GM18520 (cell line): ENCODE measurements around the gene IDUA.
"Not testable (repeated sequence)": the region's sequence is repeated elsewhere in the genome, so short reads cannot be mapped to it uniquely, and the experiment has no call there.

Experiments used
- ATAC-seq: cut with Tn5 transposase; IDR thresholded peaks from one replicate; pipeline ENCODE4 v1.9.1; 2021; ENCODE audit not compliant: unreplicated experiment

IDUA gene

DNA sequence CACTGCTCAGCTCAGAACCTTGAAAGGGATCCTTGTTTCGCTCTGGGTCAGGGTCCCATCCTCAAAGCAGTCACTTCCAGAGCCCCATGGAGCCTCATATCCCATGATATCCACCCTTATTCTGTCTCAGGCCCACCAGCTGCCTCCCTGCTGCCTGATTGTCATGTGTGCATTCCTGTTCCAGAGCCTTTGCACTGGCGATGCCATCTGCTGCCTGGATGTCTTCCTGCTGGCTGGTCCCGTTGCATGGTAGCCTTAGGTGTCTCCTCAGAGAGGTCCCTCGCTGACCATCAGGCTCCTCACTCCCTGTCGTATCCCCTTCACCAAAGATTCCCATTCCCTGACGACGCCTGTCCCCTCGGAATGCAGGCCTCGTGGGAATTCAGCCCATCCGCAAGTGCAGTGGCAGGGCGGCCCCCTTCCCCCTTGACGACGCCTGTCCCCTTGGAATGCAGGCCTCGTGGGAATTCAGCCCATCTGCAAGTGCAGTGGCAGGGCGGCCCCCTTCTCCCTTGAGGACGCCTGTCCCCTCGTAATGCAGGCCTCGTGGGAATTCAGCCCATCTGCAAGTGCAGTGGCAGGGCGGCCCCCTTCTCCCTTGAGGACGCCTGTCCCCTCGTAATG, 12.5 kb downstream of the IDUA start:
- ATAC-seq = not testable (repeated sequence)

DNA sequence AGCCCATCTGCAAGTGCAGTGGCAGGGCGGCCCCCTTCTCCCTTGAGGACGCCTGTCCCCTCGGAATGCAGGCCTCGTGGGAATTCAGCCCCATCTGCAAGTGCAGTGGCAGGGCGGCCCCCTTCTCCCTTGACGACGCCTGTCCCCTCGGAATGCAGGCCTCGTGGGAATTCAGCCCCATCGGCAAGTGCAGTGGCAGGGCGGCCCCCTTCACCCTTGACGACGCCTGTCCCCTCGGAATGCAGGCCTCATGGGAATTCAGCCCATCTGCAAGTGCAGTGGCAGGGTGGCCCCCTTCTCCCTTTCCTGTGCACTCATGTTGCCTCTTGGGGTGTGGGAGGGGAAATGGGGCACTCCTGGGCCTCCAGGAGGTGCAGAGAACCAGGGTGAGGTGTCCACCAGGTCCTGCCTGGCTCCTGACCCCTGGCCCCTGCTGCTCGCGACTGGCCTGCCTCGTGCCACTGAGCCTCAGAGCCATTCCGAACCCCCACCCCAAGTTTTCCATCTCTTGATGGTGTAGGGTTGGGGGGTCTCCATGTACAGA, 13.1 kb downstream of the IDUA start:
- no peak for ATAC-seq

GRCh38 chr4:1000686-1001260, 13.9 kb downstream of the IDUA start:
- no peak for ATAC-seq

- ATAC-seq = no peak
Observed at GRCh38 chr4:1001561-1002130, 14.8 kb downstream of the IDUA start.

GRCh38 chr4:1002131-1002630, 15.3 kb downstream of the IDUA start:
- ATAC-seq = no peak

- no peak for ATAC-seq
Observed at GRCh38 chr4:1002631-1003251, 15.9 kb downstream of the IDUA start.

GRCh38 chr4:1003271-1004070, 16.6 kb downstream of the IDUA start:
- no peak for ATAC-seq

- no peak for ATAC-seq
Observed at GRCh38 chr4:1004071-1004418, 17.2 kb downstream of the IDUA start.

GRCh38 chr4:1004557-1005485, 18.0 kb downstream of the IDUA start:
- ATAC-seq = no peak

- no peak for ATAC-seq
Observed at GRCh38 chr4:1006856-1007255, 20.0 kb downstream of the IDUA start.

GRCh38 chr4:1008840-1009541, 22.1 kb downstream of the IDUA start:
- no peak for ATAC-seq

DNA sequence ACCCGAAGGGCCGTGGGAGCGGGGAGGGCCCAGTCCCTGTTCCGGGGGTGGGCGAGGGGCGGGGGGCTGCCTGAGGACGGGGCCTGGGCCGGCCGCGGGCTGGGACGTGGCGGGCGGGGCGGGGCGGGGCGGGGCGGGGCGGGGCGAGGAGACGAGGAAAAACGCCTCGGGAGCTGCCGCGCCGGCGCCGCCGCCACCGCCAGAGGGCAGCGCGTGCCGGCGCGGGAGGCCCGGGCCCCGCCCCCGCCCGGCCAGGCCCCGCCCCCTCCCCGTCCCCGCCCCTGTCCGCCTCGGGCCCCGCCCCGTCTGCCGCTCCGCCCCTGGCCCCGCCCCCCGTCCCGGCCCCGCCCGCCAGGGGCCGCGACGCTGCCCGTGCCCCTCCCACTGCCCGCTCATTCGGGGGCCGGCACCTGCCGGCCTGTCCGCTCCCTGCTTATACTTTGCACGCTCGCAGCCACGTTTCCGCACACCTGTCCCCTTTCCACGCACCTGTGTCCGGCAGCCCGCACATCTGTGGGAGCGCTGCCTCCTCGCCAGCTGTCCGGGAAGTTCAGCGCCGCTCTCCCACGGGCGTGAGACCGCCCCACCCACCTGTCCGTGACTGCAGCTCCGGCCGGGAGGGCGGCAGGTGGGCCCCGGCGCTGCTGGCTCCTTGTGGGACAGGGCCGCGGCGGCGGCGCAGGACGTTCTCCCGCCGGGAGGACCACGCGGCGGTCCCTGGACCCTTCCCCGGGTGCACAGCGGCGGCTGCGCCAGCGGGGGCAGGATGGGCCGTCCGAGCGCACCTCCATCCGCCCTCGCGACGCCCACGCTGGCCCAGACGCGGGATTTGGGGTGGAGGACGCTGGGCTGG, 22.9 kb downstream of the IDUA start:
- no peak for ATAC-seq

DNA sequence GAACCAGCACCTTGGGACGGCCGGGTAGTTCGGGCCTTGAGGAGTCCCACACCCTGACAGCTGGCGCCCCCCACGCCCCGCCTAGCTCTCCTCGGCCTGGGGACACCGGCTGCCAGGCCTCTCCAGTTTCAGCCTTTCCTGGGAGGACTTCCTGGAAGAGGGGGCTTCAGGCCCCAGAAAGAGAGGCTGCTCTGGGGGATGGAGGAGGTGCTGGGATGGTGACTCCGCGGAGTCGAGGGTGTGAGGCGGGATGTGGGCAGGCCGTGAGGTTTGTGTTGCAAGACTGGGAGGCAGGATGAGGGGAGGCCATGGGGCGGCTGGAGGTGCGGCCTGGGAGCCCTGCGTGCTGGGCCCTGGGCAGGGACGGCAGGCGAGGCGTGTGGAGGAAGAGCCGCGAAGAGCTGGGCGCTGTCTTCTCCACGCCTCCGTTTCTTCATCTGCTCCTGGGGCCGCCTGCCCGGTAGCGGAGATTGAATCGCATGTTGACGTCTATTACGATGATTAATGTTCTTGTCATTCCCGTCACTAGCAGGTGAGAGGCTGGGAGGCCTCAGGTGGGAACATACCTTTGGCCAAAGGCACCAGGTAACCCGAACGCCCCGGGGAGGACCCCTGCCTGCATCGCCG, 23.7 kb downstream of the IDUA start:
- no peak for ATAC-seq

DNA sequence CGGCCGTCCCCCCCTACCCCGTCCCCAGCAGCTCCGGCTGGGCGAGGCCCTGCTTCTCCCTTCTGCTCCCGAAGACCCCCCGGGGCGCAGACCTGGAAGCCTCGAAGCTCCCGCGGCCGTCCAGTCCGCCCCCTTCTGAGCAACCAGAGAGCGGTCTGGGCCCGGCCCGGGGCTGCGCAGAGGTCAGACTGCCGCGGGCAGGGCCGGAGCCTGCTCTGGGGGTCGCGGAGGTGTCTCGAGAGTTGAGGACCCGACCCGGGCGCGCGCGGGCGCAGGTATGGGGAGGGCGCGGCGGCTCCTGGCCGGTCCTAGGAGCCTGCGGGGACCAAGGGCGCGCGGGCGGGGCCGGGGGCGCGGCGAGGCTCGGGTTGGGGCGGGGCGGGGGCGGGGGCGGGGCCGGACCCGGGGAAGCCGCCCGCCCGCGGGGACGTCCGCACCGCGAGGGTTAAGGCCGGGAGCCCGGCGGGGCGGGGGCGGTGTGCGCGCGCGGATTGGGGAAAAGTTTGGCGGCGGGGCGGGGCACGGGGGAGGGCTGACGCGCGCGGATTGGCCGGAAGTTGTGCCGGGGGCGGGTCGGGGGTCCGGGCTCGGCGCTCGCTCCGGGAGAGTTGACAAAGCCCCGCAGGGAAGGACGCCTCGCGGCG, 24.3 kb downstream of the IDUA start, which contains the start of gene FGFRL1:
Gene FGFRL1, plus strand, starts transcription at position 605 of the 644 bp plus-strand sequence. CDS start 860 bp downstream, outside the sequence.
- peak; percentile 26 for ATAC-seq

DNA sequence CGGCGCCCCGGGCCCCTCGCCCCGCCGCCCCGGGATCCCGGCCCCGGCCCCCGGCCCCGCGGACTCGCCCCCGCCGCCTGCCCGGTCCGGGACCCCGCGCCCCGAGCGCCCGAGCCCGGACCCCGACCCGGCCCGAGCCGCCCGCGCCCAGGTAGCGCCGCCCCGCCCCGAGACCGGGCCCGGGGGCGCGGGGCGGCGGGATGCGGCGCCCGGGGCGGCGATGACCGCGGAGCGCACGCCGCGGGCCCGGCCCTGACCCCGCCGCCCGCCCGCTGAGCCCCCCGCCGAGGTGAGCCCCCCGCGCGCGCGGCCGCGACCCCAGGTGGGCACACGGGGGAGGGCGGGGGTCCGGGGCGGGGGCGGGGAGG, 24.8 kb downstream of the IDUA start:
- no peak for ATAC-seq

DNA sequence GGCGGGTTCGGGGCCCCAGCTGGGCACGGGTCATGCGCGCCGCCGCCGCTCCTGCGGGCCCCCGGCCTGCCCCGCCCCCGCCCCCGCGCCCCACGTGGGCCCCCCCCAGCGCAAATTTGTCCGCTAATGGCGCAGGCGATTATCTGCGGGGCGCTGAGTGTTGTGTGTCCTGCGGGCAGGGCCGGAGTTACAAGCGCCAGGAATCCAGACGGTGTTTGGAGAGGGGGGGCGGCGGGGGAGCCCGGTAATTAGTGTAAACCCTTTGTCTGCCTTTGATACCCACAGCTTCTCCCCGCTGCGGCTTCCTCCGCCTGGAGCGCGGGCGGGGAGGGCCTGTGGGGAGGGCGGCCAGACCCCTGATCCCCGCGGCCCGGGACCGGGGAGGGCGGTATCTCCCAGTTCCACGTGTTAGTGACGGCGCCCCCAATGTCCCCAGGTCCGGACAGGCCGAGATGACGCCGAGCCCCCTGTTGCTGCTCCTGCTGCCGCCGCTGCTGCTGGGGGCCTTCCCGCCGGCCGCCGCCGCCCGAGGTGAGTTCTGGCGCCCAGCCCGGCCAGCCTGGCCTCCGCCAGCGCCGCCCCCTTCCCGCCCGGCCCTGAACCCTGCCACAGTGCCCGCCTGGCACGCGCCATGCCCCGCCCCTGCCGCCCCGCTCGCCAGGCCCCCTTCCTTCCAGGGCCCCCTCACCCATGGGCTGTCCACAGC, 25.3 kb downstream of the IDUA start:
- no peak for ATAC-seq
